HG03139 (cell line): ENCODE measurements around the gene GGNBP2.

Source experiments
- ATAC-seq: cut with Tn5 transposase; IDR thresholded peaks from one replicate; pipeline ENCODE4 v1.9.1; 2021; ENCODE audit not compliant: unreplicated experiment

GGNBP2 gene

DNA sequence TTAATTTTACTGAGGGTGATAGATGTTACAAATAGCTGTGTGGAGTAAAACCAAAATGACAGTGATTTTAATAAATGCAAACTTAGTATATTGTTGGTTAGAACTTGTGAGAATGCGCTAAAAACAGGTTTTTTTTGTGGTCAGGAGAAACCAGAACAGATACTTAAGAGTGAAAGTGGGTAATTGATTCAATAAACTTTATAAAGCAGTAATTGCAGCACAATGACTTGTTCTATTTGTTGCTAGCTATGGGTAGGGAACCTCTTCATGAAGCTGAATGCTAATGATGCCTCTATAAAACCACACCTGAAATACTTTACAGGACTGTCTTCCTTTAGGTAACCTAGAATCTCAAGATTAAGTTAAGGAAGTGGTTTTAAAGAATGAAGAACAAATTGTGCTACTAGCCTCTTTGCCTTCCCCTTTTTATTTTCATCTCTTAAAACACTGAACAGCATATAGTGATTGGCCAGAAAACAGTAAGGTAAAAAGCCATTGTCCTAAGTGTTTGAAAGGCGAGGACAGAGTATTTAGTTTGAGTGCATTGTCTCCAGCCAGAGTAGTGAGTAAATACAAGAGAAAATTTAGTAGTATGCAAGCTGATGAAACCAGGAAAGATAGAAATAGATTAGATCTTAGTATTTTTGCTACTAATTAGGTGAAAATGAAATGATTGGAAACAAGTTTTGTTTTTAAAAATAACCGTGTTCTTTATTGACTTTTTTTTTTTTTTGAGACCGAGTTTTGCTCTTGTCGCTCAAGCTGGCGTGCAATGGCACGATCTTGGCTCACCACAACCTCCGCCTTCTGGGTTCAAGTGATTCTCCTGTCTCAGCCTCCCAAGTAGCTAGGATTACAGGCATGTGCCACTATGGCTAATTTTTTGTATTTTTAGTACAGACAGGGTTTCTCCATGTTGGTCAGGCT, 6.0 kb downstream of the GGNBP2 start:
- no peak for ATAC-seq

DNA sequence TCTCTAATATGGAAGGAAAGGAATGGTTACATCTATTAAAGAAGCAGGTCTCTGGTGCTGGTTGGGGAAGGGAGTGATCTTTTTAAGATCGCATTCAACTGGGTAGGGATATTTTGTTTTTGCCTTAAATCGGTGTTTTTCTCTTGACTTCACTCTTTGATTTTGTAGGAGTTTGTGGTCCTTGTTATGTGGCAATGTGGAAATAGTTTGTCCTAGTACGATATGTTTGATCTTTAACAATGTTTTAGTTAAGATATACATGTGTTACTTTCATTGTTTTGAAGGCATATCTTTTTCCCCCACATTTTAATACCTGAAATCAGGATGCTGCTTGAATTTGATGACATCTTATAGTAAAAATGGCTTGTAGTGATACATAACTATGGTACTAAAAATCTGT, 8.7 kb downstream of the GGNBP2 start:
- ATAC-seq: no peak

DNA sequence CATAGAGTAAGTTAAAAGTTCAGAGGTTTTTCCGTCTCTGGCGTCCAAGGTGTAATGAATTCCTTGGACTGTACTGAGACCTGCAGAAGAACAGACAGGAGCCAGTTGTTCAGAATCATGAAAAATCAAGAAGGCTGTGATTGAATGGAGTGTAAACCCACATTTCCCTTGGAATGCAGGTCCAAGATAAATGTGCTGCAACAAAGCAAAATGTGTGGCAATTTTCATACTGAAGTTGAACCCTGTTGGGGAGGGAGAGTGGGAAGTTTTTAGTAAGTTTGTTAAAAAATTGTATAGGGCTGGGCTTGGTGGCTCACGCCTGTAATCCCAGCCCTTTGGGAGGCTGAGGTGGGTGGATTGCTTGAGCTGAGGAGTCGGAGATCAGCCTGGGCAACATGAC, 21.4 kb downstream of the GGNBP2 start:
- no peak for ATAC-seq

DNA sequence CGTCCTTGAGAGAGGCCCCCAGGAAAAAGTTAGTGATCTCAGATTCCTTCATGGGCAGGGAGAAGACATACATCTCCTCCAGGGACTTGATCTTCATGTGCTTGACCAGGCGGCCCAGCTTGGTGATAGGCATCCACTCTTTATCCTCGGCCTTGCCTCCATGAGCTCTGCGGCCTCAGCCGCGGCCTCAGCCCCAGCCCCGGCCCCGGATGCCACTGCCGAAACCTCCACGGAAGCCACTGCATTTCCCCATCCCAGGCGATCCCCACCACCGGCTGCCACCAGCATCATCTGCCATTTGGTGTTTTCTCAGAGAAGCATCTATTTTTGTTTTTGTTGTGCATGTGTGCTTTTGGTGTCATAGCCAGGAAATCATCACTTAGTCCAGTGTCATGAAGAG, 30.3 kb downstream of the GGNBP2 start:
- ATAC-seq: no peak

DNA sequence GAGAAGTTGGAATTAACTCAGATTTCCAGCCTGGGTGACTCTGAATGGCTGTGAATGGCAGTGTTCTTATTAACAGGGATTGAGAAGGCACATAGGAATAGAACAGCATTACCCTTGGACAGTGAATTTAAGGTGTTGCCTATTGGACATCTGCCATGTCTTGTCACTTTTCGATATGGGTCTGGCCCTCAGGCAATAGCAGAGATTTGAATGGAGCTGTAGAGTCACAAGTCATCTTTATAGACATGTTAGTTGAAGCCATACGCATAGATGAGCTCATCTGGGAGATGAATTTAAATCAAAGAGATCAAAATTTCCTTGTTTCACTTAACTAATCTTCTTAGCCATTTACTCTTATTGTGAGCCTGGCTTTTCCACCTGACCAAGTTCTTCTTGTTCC, 32.1 kb downstream of the GGNBP2 start:
- ATAC-seq: no peak

DNA sequence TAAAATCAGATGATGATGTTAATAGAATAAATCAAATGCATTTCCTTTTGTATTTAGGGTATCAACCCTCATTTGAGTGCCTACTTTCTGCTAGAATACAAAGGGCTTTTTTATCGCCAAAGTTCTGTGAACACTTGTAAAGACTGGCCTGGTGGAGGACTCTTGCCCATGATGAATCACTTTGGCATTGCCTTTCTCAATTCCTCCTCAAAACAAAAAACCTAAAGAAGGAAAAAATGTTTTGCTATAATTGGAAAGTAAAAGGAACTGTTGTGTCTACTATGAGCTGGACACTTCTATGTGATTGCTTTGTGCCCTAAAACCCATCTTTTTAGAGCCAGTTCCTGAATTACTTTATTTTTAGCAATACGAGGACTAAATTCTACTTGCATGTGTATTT, 34.0 kb downstream of the GGNBP2 start:
- ATAC-seq: no peak

DNA sequence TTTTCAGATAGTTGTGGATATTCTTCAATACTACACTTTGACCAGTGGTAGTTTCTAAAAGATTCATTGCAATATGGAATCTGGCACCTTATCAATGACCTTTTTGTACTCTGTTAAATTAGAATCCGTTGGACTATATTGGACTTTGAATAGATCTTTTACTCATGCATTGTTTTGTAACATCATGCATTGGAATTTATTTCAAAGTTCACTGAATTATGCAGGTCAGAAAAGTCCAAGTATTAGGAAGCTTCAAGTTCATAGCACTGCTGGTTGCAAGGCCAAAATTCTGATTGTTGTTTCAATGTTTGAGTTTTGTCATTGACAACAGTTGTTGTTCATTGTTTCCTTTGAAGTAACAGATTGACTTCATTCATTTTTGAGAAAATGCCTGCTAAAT, 39.1 kb downstream of the GGNBP2 start:
- no peak for ATAC-seq

DNA sequence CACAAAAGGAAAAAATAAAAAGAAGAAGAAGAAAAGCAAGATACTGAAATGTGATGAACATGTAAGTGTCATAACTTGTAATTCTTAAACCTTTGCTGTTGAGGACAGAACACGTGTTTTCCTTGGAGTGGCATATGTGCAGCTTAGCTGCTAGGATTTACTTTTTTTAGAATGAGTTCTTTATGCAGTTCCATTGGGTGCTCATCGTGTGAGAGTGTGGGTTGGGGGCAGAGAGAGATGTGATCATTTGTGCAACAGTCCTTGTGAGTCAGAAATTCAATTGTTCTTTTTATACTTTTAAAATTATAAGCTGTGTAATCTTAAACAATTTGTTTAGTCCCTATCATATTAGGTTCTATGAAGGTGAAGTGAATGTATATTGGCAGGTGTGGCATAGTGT, 41.4 kb downstream of the GGNBP2 start:
- ATAC-seq: no peak

DNA sequence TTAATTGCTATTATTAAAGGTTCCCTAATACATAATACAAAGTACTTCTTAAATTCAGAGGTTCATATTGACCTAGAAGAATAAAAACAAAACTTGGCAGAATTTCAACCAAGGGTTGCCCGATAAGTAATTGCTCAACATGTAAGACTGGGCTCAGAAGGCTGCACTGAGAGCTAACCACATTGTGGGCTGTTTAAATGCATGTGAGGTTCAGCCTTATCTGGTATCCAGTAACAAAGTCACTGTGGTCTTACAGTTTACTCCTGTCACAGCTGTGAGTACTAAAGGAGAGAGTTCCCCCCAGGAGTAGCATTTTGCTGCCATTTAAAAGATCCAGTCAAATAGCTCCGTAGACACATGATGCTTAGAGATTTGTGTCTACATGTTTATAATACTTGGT, 45.4 kb downstream of the GGNBP2 start:
- ATAC-seq: no peak

DNA sequence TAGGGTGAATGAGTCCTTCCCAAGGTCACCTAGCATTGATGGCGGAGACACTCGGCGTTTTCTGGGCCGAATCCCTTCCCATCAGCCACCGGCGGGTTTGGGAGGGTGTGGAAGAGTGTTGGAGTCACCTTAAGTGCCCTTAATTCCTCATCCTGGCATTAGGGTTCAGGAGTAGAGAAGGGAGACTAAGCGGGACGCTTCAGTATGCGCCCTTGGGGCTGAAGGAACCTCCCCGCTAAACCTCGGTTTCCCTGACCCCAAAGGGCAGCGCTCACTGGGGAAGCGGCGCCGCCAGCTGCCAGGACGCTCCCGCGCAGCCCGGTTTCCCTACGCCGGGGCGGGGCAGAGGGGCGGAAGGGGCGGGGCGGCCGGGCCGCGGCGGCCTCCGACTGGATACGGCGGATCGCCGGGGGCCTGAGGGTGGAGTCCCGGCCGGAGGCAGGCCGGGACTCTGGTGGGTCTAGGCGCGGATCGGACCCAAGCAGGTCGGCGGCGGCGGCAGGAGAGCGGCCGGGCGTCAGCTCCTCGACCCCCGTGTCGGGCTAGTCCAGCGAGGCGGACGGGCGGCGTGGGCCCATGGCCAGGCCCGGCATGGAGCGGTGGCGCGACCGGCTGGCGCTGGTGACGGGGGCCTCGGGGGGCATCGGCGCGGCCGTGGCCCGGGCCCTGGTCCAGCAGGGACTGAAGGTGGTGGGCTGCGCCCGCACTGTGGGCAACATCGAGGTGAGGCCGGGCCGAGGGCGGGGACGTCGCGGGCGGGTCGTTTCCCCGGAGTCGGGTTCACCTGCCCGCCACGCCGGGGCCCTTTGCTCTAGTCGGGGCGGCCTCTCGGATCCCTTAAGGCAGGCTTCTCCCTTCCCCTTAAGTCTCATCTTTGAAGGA, 47.0 kb downstream of the GGNBP2 start, which contains the start of gene DHRS11:
Gene DHRS11, plus strand, starts transcription at position 446 of the 882 bp plus-strand sequence. Its CDS starts 131 bp downstream, at position 577.
- ATAC-seq: peak; percentile 77

DNA sequence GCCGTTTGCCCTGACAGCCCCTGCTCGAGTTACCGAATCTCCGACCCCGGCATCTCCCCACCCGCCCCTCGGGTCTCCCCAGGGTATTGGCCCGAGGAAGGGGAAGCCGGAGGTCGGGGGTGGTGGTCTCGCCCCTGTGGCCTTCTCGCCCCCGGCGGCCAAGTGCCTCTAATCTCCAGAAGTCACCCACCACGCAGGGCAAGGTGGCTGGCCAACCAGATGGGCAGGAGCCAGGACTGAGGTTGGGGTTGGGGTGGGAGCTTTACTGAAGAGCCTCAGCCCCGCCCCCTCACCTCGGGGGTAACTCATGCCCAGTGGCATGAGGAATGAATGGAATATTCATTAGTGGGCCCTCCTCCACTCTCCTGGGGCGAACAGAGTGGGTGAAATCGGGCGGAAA, 47.6 kb downstream of the GGNBP2 start:
- ATAC-seq: peak; percentile 4

DNA sequence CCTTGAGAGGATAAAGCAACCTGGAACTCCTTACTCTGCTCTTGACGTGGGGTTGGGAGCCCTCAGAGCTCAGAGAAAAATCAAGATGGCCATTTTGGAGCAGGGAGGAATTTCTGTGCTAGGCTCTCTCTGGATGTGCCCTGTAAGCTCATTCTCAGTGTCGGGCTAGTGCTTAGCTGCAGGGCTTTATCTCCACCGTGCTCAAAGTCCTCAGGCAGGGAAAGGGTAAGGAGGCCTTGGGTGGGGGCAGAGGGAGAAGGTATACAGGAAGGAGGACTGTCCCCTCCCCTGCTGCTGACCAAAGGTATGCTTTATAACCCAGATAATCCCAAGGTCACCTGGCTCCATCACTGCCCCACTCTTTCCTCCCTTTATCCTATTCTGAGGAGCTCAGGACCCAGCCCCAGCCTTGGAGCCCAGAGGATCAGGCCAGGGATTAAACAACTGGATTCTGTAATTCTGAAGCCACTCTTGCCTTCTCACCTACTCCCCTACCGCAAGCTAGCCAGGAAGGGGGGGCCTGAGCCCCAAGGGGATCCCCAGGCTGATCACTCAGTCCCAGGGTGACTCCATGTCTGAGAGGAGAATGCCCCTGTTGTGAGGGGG, 48.1 kb downstream of the GGNBP2 start:
- ATAC-seq: no peak

DNA sequence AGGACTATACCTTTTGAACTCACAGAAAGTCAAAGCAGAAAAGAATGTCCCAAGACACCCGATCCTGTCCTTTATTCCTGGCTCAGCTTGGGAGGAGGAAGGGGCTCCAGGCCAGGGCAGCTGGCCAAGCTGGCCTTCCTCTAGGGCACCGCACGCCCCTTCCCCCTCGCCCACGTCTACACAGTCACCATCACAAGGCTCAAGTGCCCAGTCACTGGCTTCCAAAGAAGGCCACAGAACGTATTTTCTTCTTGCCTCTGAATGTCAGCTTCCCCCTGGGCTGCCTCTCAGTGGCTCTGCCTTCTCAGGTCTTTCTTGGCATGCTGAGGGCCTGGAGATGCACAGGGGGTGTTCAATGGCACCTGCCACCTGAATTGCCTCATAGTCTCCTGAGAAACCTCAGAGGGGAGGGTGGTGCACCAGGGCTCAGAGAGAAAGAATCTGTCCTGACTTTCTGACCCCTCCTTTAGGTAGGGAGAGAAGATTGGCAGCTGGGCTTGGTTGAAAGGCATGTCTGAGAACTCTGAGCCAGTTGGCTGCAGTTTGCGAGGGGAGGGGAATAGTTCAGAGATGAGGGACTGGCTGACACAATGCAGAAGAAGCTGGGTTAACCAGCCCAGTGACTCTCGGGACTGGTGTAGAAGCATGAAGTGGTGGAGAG, 49.1 kb downstream of the GGNBP2 start:
- no peak for ATAC-seq

DNA sequence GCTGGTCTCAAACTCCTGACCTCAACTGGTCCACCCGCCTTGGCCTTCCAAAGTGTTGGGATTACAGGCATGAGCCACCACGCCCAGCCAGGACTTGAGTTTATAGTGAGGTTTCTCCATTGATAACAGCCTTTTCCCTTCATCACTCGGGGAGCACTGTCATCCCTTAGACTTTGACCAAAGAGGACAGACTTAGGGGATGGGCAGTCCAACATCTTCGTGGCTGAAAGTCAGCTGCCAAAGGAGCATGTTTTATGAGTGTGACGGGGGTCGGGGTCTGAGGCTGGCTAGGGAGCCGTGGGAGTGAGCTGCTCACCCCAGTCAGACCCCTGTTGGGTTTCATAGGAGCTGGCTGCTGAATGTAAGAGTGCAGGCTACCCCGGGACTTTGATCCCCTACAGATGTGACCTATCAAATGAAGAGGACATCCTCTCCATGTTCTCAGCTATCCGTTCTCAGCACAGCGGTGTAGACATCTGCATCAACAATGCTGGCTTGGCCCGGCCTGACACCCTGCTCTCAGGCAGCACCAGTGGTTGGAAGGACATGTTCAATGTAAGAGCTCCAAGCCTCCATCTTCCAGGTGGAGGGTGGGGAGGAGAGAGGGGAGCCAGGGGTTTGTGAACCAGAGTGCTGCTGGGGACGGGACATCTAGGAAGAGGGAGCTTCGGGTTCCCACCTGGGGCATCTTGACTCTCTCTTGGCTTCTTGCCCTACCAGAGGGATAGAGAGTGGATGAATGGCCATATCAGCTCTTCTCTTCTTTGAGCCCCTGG, 50.1 kb downstream of the GGNBP2 start:
- ATAC-seq: no peak

DNA sequence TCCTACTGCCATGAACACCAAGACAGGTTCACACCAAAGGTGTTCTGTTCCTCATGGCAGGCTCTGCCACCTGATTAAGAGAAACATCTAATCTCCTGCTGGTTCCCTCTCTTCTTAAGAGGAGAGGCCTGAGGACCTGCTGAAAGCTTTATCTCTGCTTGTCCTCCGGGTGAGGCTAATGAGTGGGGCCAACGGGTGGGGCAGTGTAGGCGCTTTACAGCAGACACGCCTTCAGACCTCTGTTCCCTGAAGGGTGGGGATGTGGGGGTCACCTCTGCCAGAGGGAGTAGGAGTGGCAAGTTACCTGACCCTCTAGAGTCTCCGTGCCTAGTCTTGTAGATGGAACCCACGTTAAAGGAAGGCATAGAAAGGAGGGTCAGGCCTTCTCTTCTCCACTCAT, 52.5 kb downstream of the GGNBP2 start:
- ATAC-seq: no peak

DNA sequence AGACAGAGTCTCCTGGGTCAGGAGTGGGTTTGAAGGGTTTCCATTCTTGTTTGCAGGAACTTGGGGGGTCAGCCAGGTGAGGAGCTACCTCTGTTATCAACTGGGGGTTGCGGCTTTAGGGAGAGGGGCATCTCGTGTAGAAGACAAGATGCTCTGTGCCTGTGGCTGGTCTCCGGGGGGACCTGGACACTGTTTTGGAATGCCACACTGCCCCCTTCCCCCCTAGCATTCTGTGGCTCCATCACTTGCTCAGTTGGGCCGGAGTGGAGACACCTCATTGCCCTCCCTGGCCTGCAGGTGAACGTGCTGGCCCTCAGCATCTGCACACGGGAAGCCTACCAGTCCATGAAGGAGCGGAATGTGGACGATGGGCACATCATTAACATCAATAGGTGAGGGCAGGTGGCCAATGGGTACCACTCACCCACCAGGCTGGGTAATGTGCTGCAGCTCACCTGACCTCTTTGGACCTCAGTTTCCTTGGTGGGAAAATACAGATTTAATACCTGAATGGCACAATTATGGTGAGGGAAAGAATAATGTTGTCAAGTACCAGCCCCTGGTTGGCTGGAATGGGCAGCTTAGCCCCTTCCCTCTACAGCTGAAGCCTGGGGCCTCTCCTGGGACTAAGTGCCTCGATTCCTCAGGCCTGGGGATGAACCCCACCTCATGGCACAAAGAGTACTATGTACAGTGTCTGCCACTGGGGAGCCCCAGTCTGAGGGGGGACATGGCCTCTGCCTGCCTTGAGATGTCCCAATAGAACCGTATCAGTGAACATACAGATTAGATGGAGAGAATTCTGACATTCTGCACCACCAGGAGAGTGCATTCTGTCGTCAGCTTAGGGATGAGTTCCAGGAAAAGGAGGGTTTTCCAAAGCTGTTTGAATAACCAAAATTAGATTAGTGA, 53.4 kb downstream of the GGNBP2 start:
- ATAC-seq: no peak

DNA sequence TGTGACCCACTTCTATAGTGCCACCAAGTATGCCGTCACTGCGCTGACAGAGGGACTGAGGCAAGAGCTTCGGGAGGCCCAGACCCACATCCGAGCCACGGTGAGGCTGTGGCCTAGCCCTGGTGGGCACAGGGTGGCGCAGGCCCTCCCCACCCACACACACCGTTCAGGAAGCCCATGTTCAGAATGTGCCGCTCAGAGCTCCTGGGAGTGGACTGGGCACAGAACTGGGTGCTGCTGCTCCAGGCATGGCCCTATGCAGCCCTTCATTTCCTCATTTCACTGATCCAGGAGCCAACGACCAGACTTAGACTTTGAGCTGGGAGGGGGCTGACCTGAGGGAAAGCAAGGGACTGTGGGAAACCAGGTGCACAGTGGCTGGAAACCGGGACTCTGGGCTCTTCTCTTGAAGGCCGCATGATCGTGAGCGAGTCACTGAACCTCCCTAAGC, 54.3 kb downstream of the GGNBP2 start:
- no peak for ATAC-seq

DNA sequence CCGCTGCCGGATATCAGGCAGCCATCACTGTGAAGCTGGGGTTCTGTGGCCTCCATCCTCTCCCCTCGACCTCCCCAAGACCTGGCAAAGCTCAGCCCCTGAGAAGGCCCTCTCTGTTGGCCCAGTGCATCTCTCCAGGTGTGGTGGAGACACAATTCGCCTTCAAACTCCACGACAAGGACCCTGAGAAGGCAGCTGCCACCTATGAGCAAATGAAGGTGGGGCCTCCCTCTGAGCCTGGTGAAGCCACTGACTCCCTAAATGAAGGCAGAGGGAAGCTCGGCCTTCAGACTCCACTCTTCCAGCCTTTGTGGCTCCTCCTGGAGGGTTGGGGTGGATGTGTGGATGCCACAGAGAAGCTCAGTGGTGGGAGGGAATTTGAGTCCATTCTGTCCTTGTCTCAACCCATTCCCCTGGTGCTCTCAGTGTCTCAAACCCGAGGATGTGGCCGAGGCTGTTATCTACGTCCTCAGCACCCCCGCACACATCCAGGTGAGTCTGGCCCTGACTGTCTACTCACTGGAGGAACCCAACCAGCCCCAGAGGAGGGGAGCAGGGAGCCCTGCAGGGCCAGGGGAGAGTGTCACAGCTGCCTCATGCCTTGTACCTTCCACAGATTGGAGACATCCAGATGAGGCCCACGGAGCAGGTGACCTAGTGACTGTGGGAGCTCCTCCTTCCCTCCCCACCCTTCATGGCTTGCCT, 55.0 kb downstream of the GGNBP2 start:
- no peak for ATAC-seq
